ENCODE data around the gene DOCK2. TPM values are rescaled to one million over a fixed set of nuclear protein-coding genes. Genes with fewer than 3 reads are reported as not detected.

The DOCK2 gene
- total RNA-seq, 1 donor = 167 TPM

DNA sequence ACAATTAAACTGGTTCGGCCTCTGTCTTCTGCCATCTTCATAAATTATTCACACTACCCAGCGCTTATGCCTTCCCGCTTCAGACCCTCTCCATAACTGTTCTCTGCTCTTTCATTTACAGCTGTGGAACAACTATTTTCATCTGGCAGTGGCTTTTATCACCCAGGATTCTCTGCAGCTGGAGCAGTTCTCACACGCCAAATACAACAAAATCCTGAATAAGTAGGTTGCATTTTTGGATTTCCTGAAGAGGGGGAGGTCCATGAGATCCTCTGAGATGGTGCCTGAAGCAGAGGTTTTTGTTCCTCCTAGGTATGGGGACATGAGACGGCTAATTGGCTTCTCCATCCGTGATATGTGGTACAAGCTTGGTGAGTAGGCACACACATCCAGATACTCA, 371.3 kb downstream of the DOCK2 start:
- DNase-seq (ENCODE audit: low read depth in 2 of 3, low spot score in 2 of 3) = no peak

- DNase-seq (ENCODE audit: low read depth in 2 of 3, low spot score in 2 of 3) = no peak
These were observed 373.5 kb downstream of the DOCK2 start for GRCh38 chr5:170010595-170010994.

DNA sequence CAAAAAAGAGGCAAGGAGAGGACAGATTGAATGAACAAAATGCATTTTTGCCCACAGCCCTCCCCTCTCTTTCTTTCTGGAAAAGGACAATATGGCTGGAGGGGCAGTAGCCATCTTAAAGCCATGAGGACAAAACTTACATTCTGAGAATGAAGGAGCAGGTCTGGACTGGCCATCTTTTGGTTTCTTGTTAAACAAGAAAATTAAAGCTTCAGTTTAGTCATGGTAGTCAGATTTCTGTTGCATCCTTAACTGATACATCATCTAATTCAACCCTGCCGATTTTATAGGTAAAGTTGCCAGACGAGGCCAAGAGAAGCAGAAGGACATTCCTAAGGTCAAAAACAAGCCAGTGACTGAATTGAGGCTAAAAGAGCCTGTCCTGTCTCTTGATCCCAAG, 374.7 kb downstream of the DOCK2 start:
- DNase-seq (ENCODE audit: low read depth in 2 of 3, low spot score in 2 of 3) = no peak

GRCh38 chr5:170012622-170013021, 375.5 kb downstream of the DOCK2 start:
- DNase-seq (ENCODE audit: low read depth in 2 of 3, low spot score in 2 of 3) = no peak

GRCh38 chr5:170020423-170020822, 383.3 kb downstream of the DOCK2 start:
- no peak for DNase-seq (ENCODE audit: low read depth in 2 of 3, low spot score in 2 of 3)

GRCh38 chr5:170021506-170021905, 384.4 kb downstream of the DOCK2 start:
- no peak for DNase-seq (ENCODE audit: low read depth in 2 of 3, low spot score in 2 of 3)

DNA sequence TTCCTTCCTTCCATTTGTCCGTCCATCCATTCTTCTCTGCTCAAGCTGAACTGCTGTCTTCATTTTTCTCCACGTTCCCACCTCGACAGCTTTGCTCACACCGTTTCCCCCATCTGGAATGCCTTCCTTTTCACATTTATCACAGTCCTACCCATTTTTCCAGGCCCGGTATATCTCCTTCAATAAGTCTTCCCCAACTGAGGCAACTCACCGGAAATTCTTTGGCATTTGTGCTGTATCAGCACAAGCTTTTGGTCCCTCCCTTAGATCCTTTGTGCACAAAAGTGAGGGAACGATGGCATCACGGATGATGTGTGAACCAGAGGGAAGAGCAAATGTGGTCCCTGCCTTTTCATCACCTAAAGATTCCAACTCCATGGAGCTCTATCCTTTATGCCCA, 388.8 kb downstream of the DOCK2 start:
- no peak for DNase-seq (ENCODE audit: low read depth in 2 of 3, low spot score in 2 of 3)

DNA sequence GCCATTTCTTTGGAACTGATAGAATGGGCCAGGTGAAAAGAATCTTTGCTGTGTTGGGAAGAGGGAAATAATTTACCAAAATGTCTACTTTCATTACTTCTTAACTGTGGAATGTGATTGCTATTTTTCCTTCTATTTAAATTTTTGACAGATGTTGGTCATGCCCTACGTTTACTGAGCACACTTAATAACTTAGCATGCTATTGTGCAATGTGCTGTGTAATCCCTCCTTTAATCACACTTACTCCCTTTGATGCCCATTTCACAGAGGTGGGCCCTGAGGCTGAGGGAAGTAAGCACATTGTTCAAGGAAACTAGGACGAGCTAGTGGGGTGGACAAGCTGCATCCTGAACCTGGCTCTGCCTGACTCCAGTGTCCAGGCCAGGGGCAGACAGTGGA, 391.0 kb downstream of the DOCK2 start:
- no peak for DNase-seq (ENCODE audit: low read depth in 2 of 3, low spot score in 2 of 3)

GRCh38 chr5:170034231-170034630, 397.2 kb downstream of the DOCK2 start:
- no peak for DNase-seq (ENCODE audit: low read depth in 2 of 3, low spot score in 2 of 3)

GRCh38 chr5:170038241-170038640, 401.2 kb downstream of the DOCK2 start:
- no peak for DNase-seq (ENCODE audit: low read depth in 2 of 3, low spot score in 2 of 3)

- no peak for DNase-seq (ENCODE audit: low read depth in 2 of 3, low spot score in 2 of 3)
These were observed 402.8 kb downstream of the DOCK2 start for GRCh38 chr5:170039830-170040229.

DNA sequence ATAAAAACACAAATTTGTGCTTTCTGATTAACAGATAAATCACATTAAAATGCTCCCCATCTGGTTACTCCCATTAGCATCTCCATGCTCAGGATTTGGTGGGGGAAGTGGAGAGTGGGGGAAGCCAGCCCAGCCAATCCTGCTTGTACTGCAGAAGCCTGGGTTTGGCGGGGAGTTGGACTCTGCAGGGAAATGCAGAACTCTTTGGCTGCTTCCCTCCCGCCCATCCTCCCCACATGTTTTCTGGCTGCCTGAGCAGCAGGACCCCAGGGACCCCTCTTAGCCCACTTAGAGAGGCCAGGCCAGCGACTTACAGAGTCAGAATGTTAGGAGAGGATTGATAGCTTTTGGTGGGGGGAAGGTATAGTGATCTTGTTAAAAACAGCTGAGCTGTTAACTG, 409.2 kb downstream of the DOCK2 start:
- DNase-seq (ENCODE audit: low read depth in 2 of 3, low spot score in 2 of 3) = no peak

- no peak for DNase-seq (ENCODE audit: low read depth in 2 of 3, low spot score in 2 of 3)
These were observed 412.6 kb downstream of the DOCK2 start for GRCh38 chr5:170049713-170050112.

DNA sequence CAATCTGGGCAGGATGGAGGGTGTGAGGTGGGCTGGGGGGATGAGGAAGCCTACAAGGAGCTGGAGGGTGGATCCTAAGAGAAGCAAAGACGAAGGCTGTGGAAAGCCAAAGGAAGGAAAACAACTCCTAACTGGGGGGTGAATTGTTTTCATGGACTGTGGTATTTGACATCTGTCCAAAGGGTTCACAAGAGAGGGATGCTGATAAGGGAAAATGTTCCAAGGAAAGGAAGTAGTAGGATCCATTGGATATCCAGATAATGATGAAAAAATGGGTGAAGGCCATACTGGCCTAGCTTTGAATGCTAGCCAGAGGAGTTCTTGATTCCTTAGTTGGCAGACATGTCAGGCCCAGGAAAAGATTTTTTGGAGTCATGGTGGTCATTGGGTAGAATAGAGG, 416.8 kb downstream of the DOCK2 start:
- DNase-seq (ENCODE audit: low read depth in 2 of 3, low spot score in 2 of 3) = no peak

- no peak for DNase-seq (ENCODE audit: low read depth in 2 of 3, low spot score in 2 of 3)
These were observed 418.5 kb downstream of the DOCK2 start for GRCh38 chr5:170055606-170056005.

DNA sequence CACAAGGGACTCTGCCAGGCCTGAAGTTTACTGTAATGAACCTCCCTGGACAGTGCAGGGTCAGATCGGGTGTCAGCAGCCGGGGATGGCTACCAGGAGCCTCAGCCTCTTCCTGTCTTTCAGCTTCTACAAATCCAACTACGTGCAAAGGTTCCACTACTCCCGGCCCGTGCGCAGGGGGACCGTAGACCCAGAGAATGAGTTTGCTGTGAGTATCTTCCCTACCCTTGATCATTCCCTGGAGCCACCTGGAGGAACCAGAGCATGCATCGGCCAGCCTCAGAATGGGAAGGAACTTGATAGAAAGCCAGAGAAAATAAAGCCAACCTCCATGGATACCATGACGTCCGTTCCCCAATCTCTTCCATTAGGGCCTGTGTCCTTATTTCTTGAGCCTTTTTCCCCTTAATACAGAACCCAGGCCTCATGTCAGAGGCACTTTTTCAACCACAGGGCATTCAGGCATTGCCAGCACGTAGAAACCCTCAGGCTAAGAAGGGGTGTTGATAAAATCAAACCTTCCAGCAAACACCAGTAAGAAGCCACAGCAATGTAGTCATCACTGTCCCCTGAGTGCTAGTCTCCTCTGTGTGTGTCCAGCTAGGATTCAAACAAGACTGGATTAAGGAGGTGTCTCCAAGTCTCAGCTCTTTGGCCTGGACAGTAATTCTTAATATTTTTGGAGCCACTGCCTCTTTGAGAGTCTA, 419.6 kb downstream of the DOCK2 start:
- DNase-seq (ENCODE audit: low read depth in 2 of 3, low spot score in 2 of 3) = no peak

GRCh38 chr5:170057311-170057710, 420.2 kb downstream of the DOCK2 start:
- no peak for DNase-seq (ENCODE audit: low read depth in 2 of 3, low spot score in 2 of 3)

GRCh38 chr5:170059221-170059620, 422.1 kb downstream of the DOCK2 start:
- DNase-seq (ENCODE audit: low read depth in 2 of 3, low spot score in 2 of 3) = no peak

DNA sequence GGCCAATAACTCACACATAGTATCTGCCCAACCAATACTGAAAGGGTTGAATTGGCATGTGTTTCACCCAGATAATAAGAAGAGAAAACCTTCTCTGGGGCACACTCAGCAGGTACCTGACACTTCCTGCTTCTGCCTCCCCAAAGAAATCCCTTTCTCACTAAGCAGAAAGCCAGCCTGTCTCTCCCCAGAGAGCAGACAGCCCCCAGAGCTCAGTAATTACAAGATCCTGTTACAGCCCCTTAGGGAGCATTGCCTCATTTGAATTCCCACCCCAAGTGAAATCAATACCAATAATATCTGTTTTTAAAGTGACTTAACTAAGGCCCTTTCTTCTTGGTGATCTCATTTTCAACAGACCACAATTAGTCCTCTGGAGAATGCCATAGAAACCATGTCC, 430.1 kb downstream of the DOCK2 start:
- no peak for DNase-seq (ENCODE audit: low read depth in 2 of 3, low spot score in 2 of 3)

- DNase-seq (ENCODE audit: low read depth in 2 of 3, low spot score in 2 of 3) = no peak
These were observed 430.6 kb downstream of the DOCK2 start for GRCh38 chr5:170067574-170068170.

- DNase-seq (ENCODE audit: low read depth in 2 of 3, low spot score in 2 of 3) = no peak
These were observed 432.4 kb downstream of the DOCK2 start for GRCh38 chr5:170069512-170069911.

DNA sequence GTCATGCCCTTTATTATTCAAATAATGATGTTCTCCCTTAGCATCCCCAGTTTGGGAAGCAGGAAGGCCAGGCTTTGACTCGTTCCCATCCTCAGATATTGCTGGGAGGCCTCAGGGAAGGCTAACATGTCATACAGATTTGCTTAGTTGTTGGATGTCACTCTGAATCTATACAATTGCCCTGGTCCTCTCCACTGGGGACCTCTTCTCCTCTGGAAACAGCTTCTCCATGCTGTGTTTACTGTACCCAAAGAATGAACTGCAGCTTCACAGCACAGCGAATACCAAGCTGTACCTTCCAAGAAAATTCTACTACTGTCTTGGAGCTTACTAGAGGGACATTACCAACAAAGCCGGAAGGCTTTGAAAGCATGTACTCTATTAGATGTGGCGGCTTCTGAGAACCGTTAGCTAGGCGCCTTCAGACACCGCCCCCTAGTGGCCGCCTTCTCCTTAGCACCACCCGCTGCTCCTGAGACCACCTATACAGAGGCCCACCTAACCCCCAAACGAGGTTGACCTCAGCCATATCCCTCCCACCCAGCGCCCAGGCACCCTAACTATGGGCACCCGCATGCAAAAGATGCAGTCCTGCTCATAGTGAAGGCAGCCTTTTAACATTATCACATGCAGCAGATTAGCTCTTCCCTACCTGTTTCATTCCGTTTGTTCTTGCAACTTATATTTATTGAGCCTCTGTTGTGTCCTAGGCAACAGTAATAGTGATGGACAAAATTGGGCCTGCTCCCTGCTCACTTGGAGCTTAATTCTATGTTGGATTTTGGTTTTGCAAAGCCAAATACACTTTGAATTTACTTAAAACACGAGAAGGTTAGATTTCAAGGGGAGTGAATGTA, 433.7 kb downstream of the DOCK2 start:
- no peak for DNase-seq (ENCODE audit: low read depth in 2 of 3, low spot score in 2 of 3)
